ENCODE results near the gene TYROBP.
"Not testable (repeated sequence)": the region's sequence is repeated elsewhere in the genome, so short reads cannot be mapped to it uniquely, and the experiment has no call there.

The TYROBP gene

DNA sequence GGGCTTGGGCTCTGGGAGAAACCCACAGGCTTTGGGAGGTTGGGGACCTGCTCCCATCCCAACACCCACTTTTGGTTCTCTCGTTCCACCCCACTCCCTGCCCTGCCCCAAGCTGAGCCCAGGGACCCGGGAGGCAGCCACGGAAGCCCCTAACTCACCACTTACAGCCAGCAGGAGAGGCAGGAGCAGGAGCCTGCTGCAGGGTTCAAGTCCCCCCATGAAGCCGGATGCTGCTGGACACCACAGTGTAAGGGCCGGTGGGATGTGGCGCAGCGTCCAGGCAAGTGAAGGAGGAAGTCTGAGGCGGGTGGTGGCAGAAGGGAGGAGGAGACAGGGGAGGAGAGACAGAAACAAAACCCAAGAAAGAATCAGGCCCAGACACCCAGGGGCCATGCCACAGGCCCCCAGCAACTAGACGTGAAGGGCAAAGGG is at the start of gene TYROBP:
Gene TYROBP, minus strand, starts transcription at position 286 of the 432 bp plus-strand sequence. Its CDS starts 67 bp downstream, at position 219.
- no peak for DNase-seq (ENCODE audit: low spot score)
- no peak for FAIRE-seq

DNA sequence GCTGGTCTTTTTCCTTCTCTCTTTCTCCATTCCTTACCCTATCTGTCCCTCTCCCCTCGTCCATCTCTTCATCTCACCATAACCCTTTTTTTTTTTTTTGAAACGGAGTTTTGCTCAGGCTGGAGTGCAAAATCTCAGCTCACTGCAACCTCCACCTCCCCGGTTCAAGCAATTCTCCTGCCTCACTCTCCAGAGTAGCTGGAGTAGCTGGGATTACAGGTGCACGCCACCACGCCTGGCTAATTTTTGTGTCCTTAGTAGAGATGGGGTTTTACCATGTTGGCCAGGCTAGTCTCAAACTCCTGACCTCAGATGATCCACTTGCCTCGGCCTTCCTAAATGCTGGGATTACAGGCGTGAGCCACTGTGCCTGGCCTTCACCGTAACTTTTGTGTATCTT is 49.3 kb upstream of the TYROBP start:
- DNase-seq (ENCODE audit: low spot score); FAIRE-seq: not testable (repeated sequence)

DNA sequence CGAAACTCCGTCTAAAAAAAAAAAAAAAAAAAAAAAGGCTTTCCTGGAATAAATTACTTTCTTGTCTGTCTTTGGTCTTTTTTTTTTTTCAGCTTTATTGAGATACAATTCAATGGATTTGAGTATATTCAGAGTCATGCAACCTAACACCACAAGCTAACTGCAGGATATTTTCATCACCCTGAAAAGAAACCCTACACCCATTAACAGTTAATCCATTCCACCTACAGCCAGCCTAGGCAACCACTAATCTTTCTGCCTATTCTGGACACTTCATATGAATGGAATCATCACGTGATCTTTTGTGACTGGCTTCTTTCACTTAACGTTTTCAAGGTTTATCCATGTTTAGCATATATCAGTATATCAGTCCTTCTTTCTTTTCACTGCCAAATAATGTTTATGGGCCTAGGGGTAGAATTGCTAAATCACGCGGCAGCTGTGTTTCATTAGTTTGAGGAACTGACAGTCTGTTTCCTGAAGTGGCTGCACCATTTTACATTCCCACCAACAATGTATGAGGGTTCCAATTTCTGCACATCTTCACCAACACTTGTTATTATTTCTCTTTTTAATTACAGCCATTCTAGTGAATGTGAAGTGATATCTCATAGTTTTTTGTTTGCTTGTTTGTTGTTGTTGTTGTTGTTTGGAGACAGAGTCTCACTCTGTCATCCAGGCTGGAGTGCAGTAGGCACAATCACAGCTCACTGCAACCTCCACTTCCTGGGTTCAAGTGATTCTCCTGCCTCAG is 48.0 kb upstream of the TYROBP start:
- DNase-seq (ENCODE audit: low spot score) (no peak), FAIRE-seq (no peak)

DNA sequence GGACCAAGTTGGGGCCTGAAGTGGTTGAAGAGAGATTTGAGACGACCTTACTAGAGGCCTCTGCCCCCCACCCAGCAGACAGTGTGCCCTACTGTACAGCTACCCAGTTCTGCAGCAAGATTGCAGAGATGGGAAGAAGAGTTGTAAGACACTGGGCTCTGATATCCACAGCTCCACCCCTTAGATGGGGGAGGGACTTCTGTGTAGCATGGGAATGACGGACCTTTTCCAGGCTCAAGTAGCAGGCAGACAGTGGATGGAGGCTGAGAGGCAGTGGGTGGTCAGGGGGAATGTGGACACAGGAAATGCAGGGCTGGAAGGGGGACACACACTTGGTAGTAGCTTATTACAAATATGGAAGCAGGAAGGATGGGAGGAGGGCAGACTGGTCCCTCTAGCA is 41.0 kb upstream of the TYROBP start:
- no peak for DNase-seq (ENCODE audit: low spot score)
- no peak for FAIRE-seq

DNA sequence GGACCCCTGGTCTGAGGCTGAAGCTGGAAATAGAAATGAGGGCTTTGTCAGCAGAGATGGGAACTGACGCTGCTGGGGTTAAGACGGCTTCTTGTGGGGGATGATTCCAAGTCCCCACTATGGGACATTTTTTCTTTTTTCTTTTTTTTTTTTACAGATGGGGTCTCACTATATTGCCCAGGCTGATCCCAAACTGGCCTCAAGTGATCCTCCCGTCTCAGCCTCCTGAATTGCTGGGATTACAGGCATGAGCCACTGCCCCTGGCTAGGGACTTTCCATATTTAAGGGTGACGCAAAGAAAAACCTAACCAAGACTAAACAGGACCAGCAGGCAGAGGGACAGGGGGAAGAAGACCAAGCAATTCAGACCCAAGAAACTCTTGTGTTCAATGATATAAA is 38.1 kb upstream of the TYROBP start:
- FAIRE-seq, result no peak
- no peak for DNase-seq (ENCODE audit: low spot score)

DNA sequence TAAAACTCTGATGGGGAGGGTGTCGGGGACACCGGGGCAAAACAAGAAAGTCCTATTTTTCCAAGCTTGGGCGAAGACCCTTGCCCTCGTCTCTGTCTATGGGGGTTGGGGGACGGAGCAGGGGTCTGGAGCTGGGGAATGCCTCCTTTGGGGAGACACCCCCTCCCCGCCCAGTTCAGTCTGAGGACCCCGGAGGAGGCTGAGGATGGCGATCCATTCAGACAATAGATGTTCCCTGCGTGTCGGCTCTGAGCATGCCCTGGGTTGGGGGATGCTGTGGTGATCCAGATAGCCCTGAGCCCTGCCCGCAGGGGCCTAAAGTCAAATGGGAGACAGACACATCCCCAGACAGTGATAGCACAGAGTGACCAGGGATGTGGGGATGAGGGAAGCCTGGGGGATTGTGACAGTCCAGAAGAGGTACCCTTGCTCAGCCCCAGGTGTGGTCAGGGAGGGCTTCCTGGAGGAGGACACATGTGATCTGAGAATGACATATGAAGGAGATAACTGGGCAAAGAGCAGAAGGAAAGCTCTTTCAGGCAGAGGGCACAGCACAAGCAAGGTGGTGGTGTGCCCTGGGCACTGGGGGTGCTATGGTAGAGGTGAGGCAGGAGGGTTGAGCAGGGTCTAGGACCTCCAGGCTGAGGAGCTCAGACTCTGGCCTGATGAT is 37.2 kb upstream of the TYROBP start:
- no peak for FAIRE-seq

DNA sequence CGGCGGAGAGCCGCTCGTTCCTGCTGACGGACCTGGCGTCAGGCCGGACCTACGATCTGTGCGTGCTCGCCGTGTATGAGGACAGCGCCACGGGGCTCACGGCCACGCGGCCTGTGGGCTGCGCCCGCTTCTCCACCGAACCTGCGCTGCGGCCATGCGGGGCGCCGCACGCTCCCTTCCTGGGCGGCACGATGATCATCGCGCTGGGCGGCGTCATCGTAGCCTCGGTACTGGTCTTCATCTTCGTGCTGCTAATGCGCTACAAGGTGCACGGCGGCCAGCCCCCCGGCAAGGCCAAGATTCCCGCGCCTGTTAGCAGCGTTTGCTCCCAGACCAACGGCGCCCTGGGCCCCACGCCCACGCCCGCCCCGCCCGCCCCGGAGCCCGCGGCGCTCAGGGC is 36.5 kb upstream of the TYROBP start:
- FAIRE-seq (no peak), DNase-seq (ENCODE audit: low spot score) (no peak)

More for the DNA sequence above, 37.2 kb upstream of the TYROBP start:
- DNase-seq (ENCODE audit: low spot score), result no peak

DNA sequence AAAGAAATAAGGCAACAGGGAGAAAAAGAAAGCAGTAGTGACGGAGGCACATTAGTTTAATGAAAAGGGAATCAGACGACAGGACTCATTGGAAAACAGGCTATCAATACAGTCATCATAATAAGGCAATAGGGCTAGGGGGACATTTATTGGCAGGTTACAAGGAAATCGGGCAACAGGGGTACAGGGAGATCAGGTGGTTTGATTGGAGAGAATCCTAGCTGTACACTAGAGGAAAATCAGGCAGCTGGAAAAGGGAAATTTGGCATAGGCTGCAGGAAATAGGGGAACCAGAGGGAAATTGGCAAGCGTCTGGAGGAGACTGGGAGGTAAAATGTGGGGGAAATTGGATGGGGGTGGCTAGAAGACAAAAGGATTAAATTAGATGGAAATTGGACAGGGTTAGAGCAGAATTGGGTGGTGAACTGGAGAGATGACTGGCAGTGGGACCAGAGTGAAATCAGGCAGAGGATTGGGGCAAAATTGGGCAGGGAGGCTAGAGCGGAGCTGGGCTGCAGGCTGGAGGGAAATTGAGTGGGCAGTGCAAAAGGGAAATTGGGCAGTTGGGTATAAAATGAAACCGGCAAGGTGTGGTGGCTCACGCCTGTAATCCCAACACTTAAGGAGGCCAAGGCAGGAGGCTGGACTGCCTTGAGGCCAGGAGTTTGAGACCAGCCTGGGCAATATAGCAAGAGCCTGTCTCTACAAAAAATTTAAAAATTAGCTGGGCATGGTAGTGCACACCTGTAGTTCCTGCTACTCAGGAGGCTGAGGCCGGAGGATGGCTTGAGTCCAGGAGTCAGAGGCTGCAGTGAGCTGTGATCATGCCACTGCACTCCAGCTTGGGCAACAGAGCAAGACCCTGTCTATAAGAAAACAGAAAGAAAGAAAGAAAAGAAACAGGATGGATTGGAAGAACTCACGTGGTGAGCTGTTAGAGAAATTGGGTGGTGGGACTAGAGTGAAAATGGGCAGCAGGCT is 35.5 kb upstream of the TYROBP start:
- no peak for FAIRE-seq

DNA sequence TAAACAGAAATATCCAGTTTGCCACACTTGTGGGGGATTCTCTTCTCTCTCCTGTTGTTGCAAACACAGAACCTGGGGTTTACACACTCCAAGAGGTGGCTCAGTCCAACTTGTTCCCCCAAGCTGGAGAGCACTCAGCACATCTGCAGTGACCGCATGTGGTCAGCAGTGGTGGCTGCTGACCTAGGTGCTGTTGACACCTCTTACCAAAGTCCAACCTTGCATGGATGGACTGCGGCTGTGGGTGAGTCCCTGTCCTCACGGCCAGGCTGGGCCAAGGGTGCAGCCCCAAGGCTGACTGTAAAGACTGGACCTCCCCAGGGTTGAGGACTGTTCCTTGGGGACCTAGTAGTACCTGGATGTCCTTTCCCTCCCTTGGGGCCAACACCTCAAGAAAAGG is 34.1 kb upstream of the TYROBP start:
- FAIRE-seq (no peak), DNase-seq (ENCODE audit: low spot score) (no peak)

More for the DNA sequence above, 35.5 kb upstream of the TYROBP start:
- DNase-seq (ENCODE audit: low spot score), result no peak

DNA sequence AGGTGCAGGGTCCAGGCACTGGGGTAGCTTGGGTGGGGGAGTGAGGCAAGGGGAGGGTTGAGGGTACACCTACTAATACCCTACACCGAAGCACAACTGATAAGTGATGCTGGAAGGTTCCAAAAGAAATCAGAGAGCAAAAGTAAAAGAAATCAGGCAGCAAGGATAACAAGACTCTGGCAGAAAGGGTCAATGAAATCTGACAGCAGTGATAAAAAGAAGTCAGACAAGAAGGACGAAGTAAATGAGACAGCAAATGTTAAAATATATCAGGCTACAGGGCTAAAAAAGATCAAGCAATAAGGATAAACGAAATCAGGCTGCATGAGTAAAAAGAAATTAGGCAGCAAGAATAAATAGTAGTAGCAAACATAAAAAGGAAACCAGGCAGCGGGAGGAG is 32.7 kb upstream of the TYROBP start:
- no peak for DNase-seq (ENCODE audit: low spot score)
- FAIRE-seq, result no peak

DNA sequence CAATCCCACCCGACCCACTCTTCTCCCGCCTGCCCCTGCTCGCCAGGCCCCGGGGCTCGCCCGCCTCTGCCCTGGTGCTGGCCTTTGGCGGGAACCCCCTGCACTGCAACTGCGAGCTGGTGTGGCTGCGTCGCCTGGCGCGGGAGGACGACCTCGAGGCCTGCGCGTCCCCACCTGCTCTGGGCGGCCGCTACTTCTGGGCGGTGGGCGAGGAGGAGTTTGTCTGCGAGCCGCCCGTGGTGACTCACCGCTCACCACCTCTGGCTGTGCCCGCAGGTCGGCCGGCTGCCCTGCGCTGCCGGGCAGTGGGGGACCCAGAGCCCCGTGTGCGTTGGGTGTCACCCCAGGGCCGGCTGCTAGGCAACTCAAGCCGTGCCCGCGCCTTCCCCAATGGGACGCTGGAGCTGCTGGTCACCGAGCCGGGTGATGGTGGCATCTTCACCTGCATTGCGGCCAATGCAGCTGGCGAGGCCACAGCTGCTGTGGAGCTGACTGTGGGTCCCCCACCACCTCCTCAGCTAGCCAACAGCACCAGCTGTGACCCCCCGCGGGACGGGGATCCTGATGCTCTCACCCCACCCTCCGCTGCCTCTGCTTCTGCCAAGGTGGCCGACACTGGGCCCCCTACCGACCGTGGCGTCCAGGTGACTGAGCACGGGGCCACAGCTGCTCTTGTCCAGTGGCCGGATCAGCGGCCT is 32.1 kb upstream of the TYROBP start:
- DNase-seq (ENCODE audit: low spot score) (no peak), FAIRE-seq (no peak)

DNA sequence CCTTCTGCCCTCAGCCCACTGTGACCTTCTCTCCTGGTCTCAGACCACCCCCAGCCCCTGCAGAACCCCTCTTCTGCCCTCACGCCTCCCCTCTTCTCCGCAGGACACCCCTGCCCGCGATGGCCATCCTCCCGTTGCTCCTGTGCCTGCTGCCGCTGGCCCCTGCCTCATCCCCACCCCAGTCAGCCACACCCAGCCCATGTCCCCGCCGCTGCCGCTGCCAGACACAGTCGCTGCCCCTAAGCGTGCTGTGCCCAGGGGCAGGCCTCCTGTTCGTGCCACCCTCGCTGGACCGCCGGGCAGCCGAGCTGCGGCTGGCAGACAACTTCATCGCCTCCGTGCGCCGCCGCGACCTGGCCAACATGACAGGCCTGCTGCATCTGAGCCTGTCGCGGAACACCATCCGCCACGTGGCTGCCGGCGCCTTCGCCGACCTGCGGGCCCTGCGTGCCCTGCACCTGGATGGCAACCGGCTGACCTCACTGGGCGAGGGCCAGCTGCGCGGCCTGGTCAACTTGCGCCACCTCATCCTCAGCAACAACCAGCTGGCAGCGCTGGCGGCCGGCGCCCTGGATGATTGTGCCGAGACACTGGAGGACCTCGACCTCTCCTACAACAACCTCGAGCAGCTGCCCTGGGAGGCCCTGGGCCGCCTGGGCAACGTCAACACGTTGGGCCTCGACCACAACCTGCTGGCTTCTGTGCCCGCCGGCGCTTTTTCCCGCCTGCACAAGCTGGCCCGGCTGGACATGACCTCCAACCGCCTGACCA is 31.4 kb upstream of the TYROBP start:
- FAIRE-seq (no peak), DNase-seq (ENCODE audit: low spot score) (no peak)

DNA sequence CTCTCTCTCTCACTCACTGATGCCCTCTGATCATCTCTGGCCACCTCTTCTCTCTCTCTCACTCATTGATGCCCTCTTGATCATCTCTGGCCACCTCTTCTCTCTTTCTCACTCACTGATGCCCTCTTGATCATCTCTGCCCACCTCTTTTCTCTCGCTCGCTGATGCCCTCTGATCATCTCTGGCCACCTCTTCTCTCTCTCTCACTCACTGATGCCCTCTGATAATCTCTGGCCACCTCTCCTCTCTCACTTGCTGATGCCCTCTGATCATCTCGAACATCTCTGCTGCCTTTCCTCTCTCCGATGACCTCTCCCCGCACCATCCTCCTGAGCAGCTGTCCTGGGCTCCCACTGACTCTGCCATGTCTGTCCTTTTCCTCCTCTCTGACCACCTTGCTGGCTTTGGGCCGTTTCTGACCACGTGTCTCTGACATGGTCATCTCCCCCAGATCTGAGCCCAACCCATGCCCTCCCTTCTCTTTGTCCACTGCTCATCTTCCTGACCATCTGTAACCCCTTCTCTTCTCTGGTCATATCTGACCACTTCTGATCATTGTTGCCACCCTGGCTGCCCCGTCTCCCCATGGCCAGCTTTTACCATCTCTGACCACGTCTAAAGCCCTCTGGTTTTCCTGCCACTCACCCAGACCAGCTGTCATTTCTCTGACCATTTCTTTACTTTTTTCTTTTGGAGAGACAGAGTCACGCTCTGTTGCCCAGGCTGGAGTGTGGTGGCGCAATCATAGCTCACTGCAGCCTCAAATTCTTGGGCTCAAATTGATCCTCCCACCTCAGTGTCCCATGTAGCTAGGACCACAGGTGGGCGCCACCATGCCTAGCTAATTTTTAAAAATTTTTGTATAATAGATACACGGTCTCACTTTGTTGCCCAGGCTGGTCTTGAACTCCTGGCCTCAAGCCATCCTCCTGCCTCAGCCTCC is 30.5 kb upstream of the TYROBP start:
- FAIRE-seq (no peak), DNase-seq (ENCODE audit: low spot score) (no peak)

DNA sequence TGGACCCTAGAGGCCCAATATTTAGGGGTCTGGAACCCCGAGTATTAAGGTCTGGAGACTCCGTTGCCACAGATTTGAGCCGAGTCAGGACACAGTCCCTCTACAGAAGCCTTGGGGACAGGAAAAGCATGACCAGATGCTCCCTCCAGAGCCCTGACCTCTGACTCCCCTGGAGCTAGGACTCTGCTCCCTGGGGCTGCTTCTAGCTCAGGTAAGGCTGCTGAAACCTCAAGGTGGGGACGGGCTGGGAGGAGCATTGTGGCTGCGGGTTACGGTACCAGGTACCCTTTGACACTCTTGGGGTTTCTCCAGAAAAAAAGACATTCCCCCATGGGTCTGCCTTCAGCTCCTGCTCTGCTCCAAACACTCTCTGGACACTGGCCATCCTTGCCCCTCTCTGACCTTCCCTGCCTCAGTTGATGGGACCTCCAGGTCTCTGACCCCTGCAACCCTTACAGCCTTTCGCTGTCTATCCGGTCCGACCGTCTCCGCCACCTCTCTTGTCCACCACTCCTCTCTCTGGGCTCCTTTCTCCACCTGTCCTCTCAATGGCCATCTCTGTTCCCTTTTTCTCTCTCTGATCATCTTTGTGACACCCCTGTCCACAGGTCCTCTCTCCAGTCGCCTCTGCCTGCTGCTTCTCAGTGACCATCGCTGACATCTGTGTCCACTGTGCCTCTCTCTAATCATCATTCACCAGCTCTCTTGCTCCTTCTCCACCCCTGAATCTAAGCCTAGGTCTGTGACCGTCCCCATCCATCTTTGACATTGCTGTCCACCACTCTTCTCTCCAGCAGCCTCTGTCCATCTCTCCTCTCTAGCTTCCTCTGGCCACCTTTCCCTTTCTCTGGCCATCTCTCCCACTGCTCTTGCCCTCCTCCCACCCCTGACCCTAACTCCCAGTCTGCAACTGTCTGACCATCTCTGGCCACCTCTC is 29.5 kb upstream of the TYROBP start:
- FAIRE-seq, result no peak
- DNase-seq (ENCODE audit: low spot score), result no peak

DNA sequence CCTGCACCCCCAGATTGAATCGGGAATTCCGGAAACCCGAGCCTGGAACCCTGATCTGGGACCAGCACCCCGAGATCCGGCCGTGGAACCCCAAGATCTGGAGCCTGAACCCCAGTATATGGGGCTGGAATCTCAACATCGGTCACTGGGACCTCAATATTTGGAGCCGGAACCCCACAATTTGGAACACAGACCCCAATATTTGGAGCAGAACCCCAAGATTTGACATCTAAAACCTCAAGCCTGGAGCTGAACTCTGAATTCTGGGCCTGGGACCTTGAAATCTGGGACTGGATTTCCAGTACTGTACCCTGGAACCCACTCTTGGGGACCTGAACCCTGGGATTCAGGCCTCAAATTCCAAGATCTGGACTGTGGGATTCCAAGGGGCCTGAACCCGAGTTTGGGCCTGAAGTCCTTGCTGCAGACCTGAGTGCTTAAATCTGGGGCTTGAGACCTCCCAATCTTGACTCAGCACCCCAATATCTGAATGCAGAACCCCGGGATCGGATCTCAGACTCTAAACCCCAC is 28.7 kb upstream of the TYROBP start:
- FAIRE-seq (no peak), DNase-seq (ENCODE audit: low spot score) (no peak)

DNA sequence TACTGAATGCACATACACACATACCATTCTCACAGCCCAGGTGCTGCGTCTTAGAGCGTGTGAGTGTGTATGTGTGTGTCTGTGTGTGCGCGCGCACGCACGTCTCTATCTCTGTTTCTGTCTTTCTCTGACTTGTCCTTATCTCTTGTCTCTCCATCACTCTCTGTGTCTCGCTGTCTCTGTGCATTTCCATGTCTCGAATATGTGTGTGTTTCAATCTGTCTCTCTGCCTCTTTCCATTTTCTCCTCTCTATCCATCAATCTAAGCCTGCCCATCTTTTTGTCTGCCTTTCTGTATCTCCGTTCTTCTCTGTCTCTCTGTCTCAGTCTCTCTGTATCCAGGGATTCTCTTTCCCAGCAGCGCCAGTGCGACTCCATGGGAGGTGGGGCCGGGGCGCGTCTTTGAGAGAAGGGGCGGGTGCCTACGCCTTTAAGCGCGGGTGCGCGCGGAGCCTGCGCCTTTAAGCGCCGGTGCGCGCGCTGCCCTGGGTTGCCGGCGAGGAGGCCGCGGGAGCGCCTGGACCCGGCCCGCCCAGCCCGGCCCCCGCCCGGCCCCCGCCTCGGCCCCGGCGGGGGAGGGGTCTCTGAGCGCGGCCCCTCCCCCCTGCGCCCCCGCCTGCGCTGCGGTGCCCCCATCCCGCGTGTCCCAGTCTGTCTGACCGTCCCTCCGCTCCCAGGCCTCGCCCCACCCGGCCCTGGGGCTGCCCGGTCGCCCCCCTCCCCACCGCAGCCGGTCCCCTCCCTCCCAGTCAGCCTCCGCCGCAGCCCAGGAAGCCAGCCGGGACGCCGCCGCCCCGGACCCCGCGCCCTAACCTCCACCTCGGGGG is 28.0 kb upstream of the TYROBP start, which contains the start of gene LRFN3:
Gene LRFN3, plus strand, starts transcription at position 464 of the 827 bp plus-strand sequence. CDS start 3,052 bp downstream, outside the sequence.
- FAIRE-seq (no peak), DNase-seq (ENCODE audit: low spot score) (no peak)
